K562 (cell line): ENCODE data around the gene HMGB2. TPM values are rescaled to one million over a fixed set of nuclear protein-coding genes. Genes with fewer than 3 reads are reported as not detected.
A peak's percentile ranks its signal among the peaks of the same experiment; 100 is the strongest.

Source experiments
- COPS2 ChIP-seq: fragments of 450-650 bp; conservative IDR thresholded peaks from 2 replicates; pipeline ENCODE4 v1.6.1; 2016; ENCODE audit warnings: mild to moderate bottlenecking, moderate library complexity
- DACH1 ChIP-seq: fragments of 450-650 bp; IDR thresholded peaks from 2 replicates; pipeline ENCODE4 v1.6.1; 2018; ENCODE audit not compliant: partially characterized antibody
- HNRNPLL ChIP-seq: fragments of 200-400 bp; formaldehyde crosslinking; IDR thresholded peaks from 2 replicates; pipeline ENCODE4 v1.6.1; 2017; ENCODE audit warnings: low read length, low read depth, mild to moderate bottlenecking; ENCODE audit not compliant: poor library complexity, severe bottlenecking
- JUN ChIP-seq, 2 experiments: sonication (generic) in 1 of 2; formaldehyde crosslinking in 1 of 2; IDR thresholded peaks; 2 replicates each; pipeline versions ENCODE4 v1.6.1 to v1.8.0; 2012 to 2022; ENCODE audit warnings: borderline replicate concordance in 2 of 2, mild to moderate bottlenecking in 2 of 2, improper control_type of control experiment in 1 of 2, low read depth in 1 of 2, low read length in 1 of 2, missing genetic modification reagents in 1 of 2
- KAT8 ChIP-seq: fragments of 450-650 bp; IDR thresholded peaks from 2 replicates; pipeline ENCODE4 v1.6.1; 2016; ENCODE audit warnings: low read depth, mild to moderate bottlenecking
- KDM4B ChIP-seq, 2 experiments: fragments of 450-650 bp in 1 of 2; sonication (generic) in 1 of 2; IDR thresholded peaks; 2 replicates each; pipeline ENCODE4 v1.6.1; 2016 to 2017; ENCODE audit warnings: borderline replicate concordance in 2 of 2, antibody characterized with exemption in 1 of 2, low read depth in 1 of 2, mild to moderate bottlenecking in 1 of 2
- L3MBTL2 ChIP-seq: fragments of 450-650 bp; IDR thresholded peaks from 2 replicates; pipeline ENCODE4 v1.6.1; 2016; ENCODE audit warnings: mild to moderate bottlenecking, moderate library complexity
- MCM7 ChIP-seq, 2 experiments: fragments of 450-650 bp; IDR thresholded peaks; 2 replicates each; pipeline ENCODE4 v1.6.1; 2016 to 2018
- MEIS2 ChIP-seq: fragments of 450-650 bp; IDR thresholded peaks from 2 replicates; pipeline ENCODE4 v1.6.1; 2014; ENCODE audit warnings: mild to moderate bottlenecking; ENCODE audit not compliant: partially characterized antibody
- MYC ChIP-seq, 2 experiments: fragments of 250-450 bp in 1 of 2; sonication (Bioruptor Pico) in 1 of 2; IDR thresholded peaks; 2 replicates each; pipeline versions ENCODE4 v1.5.1 to v1.6.1; 2012 to 2021; ENCODE audit warnings: low read depth in 2 of 2, borderline replicate concordance in 1 of 2, improper control_type of control experiment in 1 of 2, low read length in 1 of 2, mild to moderate bottlenecking in 1 of 2, moderate library complexity in 1 of 2
- NCOR1 ChIP-seq: fragments of 450-650 bp; IDR thresholded peaks from 2 replicates; pipeline ENCODE4 v1.6.1; 2016; ENCODE audit warnings: mild to moderate bottlenecking, moderate library complexity
- RAD51 ChIP-seq: fragments of 450-650 bp; IDR thresholded peaks from 2 replicates; pipeline ENCODE4 v1.7.1; 2016; ENCODE audit warnings: low read depth, mild to moderate bottlenecking, borderline replicate concordance
- SIN3A ChIP-seq, 2 experiments: fragments of 150-350 bp in 1 of 2; IDR thresholded peaks; 2 replicates each; pipeline ENCODE4 v1.6.1; 2011 to 2016; ENCODE audit warnings: borderline replicate concordance in 2 of 2, low read depth in 2 of 2, low read length in 2 of 2, mild to moderate bottlenecking in 2 of 2, moderate library complexity in 2 of 2; ENCODE audit not compliant: control insufficient read depth in 1 of 2
- polyA plus RNA-seq, 8 experiments: library from polyadenylated mRNA; depleted of rRNA in 4 of 8; stranded (reverse) in 5 of 8; unstranded in 3 of 8; fragments of >200 nt; fragmentation: Nextera tagmentation in 2 of 8; fragmentation: Illumina TruSeq in 1 of 8; extraction: Ambion mirVana in 2 of 8; extraction: Trizol in 1 of 8; gene quantifications; 2 replicates each; pipeline versions ENCODE4 v1.2.1 to v1.2.3, GENCODE V29; 2011 to 2014; ENCODE audit warnings: inconsistent platforms in 1 of 8, missing spikeins in 1 of 8
- total RNA-seq, 7 experiments: library from RNA; depleted of rRNA in 6 of 7; stranded (reverse); fragments of >200 nt in 6 of 7; fragmentation: Illumina TruSeq in 2 of 7; extraction: Trizol in 2 of 7; gene quantifications; 2 replicates each; pipeline versions ENCODE4 v1.2.1 to v1.2.3, GENCODE V29; 2011 to 2021; ENCODE audit warnings: low replicate concordance in 1 of 7
- TF ChIP-seq, protein P1 (sequence below): sonication (generic); formaldehyde crosslinking; IDR thresholded peaks from 2 replicates; pipeline ENCODE4 v1.8.1; 2023; ENCODE audit warnings: mild to moderate bottlenecking, missing genetic modification reagents, moderate library complexity
- TF ChIP-seq, protein P2 (sequence below): sonication (generic); formaldehyde crosslinking; IDR thresholded peaks from 2 replicates; pipeline ENCODE4 v1.8.1; 2022; ENCODE audit warnings: missing genetic modification reagents
- TF ChIP-seq, protein P3 (sequence below): sonication (generic); formaldehyde crosslinking; IDR thresholded peaks from 2 replicates; pipeline ENCODE4 v1.8.0; 2022; ENCODE audit warnings: mild to moderate bottlenecking, missing genetic modification reagents
- TF ChIP-seq, protein P4 (sequence below): fragments of 250-450 bp; sonication (Bioruptor Pico); IDR thresholded peaks from 2 replicates; pipeline ENCODE4 v1.8.0; 2022; ENCODE audit warnings: inconsistent platforms
- TF ChIP-seq, protein P5 (sequence below): sonication (generic); formaldehyde crosslinking; IDR thresholded peaks from 2 replicates; pipeline ENCODE4 v1.8.0; 2022; ENCODE audit warnings: mild to moderate bottlenecking, missing genetic modification reagents, borderline replicate concordance

The HMGB2 gene
- total and polyA plus RNA-seq, 9 of the 15 experiments (the other 6 are each of a cell fraction or from before 2014, with no cell fraction given) = 309 to 822 (median 626) TPM

DNA sequence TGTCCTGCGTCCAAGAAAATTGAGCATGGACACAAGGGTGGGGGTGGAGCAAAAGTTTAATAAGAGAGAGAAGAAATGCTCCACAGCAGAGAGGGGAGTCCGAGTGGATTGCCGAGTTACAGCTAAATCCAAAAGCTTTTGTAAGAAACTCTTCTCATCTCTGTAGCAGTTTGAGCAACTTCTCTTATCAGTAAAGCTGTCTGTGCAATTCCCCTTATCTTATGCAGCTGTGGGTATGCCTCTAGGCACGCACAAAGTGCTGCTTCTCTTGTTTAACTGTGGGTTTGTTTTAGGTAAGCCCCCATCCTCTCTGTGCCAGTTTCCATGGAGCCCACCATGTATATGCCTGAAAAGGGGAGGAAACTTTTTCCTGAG, 44.8 kb downstream of the HMGB2 start (continued):
- TF ChIP-seq, protein P1, sequence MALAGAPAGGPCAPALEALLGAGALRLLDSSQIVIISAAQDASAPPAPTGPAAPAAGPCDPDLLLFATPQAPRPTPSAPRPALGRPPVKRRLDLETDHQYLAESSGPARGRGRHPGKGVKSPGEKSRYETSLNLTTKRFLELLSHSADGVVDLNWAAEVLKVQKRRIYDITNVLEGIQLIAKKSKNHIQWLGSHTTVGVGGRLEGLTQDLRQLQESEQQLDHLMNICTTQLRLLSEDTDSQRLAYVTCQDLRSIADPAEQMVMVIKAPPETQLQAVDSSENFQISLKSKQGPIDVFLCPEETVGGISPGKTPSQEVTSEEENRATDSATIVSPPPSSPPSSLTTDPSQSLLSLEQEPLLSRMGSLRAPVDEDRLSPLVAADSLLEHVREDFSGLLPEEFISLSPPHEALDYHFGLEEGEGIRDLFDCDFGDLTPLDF (CRISPR knock-in tag) = no peak
- TF ChIP-seq JUN (IDR thresholded peaks at IDR 0.05; ENCODE audit: borderline replicate concordance, low read depth, low read length) (no peak), JUN (CRISPR knock-in tag; IDR thresholded peaks at IDR 0.05; ENCODE audit: borderline replicate concordance) (no peak), HNRNPLL (no peak), KDM4B (IDR thresholded peaks at IDR 0.05; ENCODE audit: borderline replicate concordance in 2 of 2, low read depth in 1 of 2) (no peak), MYC (IDR thresholded peaks at IDR 0.05; ENCODE audit: low read depth, low read length) (no peak), MYC (CRISPR knock-in tag; IDR thresholded peaks at IDR 0.05; ENCODE audit: borderline replicate concordance, low read depth) (no peak), MEIS2 (peak; percentile 29), RAD51 (no peak), L3MBTL2 (no peak), DACH1 (no peak), SIN3A (IDR thresholded peaks at IDR 0.05; ENCODE audit: borderline replicate concordance in 2 of 2, control insufficient read depth in 1 of 2, low read depth in 2 of 2, low read length in 2 of 2) (no peak), KAT8 (no peak), NCOR1 (peak; percentile 71), COPS2 (no peak), MCM7 (IDR thresholded peaks at IDR 0.05) (no peak)
- TF ChIP-seq, protein P2, sequence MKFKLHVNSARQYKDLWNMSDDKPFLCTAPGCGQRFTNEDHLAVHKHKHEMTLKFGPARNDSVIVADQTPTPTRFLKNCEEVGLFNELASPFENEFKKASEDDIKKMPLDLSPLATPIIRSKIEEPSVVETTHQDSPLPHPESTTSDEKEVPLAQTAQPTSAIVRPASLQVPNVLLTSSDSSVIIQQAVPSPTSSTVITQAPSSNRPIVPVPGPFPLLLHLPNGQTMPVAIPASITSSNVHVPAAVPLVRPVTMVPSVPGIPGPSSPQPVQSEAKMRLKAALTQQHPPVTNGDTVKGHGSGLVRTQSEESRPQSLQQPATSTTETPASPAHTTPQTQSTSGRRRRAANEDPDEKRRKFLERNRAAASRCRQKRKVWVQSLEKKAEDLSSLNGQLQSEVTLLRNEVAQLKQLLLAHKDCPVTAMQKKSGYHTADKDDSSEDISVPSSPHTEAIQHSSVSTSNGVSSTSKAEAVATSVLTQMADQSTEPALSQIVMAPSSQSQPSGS = no peak
- TF ChIP-seq, protein P3, sequence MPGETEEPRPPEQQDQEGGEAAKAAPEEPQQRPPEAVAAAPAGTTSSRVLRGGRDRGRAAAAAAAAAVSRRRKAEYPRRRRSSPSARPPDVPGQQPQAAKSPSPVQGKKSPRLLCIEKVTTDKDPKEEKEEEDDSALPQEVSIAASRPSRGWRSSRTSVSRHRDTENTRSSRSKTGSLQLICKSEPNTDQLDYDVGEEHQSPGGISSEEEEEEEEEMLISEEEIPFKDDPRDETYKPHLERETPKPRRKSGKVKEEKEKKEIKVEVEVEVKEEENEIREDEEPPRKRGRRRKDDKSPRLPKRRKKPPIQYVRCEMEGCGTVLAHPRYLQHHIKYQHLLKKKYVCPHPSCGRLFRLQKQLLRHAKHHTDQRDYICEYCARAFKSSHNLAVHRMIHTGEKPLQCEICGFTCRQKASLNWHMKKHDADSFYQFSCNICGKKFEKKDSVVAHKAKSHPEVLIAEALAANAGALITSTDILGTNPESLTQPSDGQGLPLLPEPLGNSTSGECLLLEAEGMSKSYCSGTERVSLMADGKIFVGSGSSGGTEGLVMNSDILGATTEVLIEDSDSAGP (CRISPR knock-in tag) = no peak
- TF ChIP-seq, protein P4, sequence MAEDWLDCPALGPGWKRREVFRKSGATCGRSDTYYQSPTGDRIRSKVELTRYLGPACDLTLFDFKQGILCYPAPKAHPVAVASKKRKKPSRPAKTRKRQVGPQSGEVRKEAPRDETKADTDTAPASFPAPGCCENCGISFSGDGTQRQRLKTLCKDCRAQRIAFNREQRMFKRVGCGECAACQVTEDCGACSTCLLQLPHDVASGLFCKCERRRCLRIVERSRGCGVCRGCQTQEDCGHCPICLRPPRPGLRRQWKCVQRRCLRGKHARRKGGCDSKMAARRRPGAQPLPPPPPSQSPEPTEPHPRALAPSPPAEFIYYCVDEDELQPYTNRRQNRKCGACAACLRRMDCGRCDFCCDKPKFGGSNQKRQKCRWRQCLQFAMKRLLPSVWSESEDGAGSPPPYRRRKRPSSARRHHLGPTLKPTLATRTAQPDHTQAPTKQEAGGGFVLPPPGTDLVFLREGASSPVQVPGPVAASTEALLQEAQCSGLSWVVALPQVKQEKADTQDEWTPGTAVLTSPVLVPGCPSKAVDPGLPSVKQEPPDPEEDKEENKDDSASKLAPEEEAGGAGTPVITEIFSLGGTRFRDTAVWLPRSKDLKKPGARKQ (CRISPR knock-in tag) = no peak
- TF ChIP-seq, protein P5, sequence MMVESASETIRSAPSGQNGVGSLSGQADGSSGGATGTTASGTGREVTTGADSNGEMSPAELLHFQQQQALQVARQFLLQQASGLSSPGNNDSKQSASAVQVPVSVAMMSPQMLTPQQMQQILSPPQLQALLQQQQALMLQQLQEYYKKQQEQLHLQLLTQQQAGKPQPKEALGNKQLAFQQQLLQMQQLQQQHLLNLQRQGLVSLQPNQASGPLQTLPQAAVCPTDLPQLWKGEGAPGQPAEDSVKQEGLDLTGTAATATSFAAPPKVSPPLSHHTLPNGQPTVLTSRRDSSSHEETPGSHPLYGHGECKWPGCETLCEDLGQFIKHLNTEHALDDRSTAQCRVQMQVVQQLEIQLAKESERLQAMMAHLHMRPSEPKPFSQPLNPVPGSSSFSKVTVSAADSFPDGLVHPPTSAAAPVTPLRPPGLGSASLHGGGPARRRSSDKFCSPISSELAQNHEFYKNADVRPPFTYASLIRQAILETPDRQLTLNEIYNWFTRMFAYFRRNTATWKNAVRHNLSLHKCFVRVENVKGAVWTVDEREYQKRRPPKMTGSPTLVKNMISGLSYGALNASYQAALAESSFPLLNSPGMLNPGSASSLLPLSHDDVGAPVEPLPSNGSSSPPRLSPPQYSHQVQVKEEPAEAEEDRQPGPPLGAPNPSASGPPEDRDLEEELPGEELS (CRISPR knock-in tag) = no peak
